Measurements from ENCODE around the gene ARHGAP6.
A peak's percentile ranks its signal among the peaks of the same experiment; 100 is the strongest.
"Not testable (repeated sequence)": the region's sequence is repeated elsewhere in the genome, so short reads cannot be mapped to it uniquely, and the experiment has no call there.

The ARHGAP6 gene

GRCh38 chrX:11371106-11371505 is 294.6 kb downstream of the ARHGAP6 start:
- Mint-ChIP-seq H3K9me3 (no peaks in the 10 kb centered on the region), H3K27me3 (peaks cover 6% of the 10 kb centered on the region), H3K4me3 (no peak overlapping the region), H3K36me3 (ENCODE audit: low read depth) (no peaks in the 10 kb centered on the region), H3K27ac (no peak overlapping the region), H3K4me1 (ENCODE audit: low read depth) (peaks cover 15% of the 10 kb centered on the region)
- intact Hi-C loops (cut with micrococcal nuclease): no loop called here

- no peak overlapping the region for H3K4me3 Mint-ChIP-seq
- H3K4me1 Mint-ChIP-seq (ENCODE audit: low read depth): peaks cover 14% of the 10 kb centered on the region
- H3K36me3 Mint-ChIP-seq (ENCODE audit: low read depth): no peaks in the 10 kb centered on the region
- intact Hi-C loops (cut with micrococcal nuclease): no loop called here
- H3K27ac Mint-ChIP-seq: no peak overlapping the region
- no peaks in the 10 kb centered on the region for H3K27me3 Mint-ChIP-seq
- H3K9me3 Mint-ChIP-seq: no peaks in the 10 kb centered on the region
Observed at GRCh38 chrX:11367609-11368430, 297.9 kb downstream of the ARHGAP6 start.

- no peaks in the 10 kb centered on the region for H3K36me3 Mint-ChIP-seq (ENCODE audit: low read depth)
- H3K27ac Mint-ChIP-seq: peak overlapping the region; percentile 3
- H3K4me3 Mint-ChIP-seq: no peak overlapping the region
- H3K27me3 Mint-ChIP-seq: no peaks in the 10 kb centered on the region
- H3K4me1 Mint-ChIP-seq (ENCODE audit: low read depth): peaks cover 14% of the 10 kb centered on the region
- H3K9me3 Mint-ChIP-seq: no peaks in the 10 kb centered on the region
- intact Hi-C loops (cut with micrococcal nuclease): no loop called here
Observed at GRCh38 chrX:11366998-11367595, 298.6 kb downstream of the ARHGAP6 start.

- H3K36me3 Mint-ChIP-seq (ENCODE audit: low read depth): no peaks in the 10 kb centered on the region
- no peaks in the 10 kb centered on the region for H3K9me3 Mint-ChIP-seq
- H3K27ac Mint-ChIP-seq: no peak overlapping the region
- peaks cover 14% of the 10 kb centered on the region for H3K4me1 Mint-ChIP-seq (ENCODE audit: low read depth)
- no peaks in the 10 kb centered on the region for H3K27me3 Mint-ChIP-seq
- intact Hi-C loops (cut with micrococcal nuclease): no loop called here
- no peak overlapping the region for H3K4me3 Mint-ChIP-seq
Observed at GRCh38 chrX:11365426-11365825, 300.3 kb downstream of the ARHGAP6 start.

GRCh38 chrX:11364835-11365234 is 300.9 kb downstream of the ARHGAP6 start:
- Mint-ChIP-seq H3K4me1 (ENCODE audit: low read depth) (peaks cover 14% of the 10 kb centered on the region), H3K27me3 (no peaks in the 10 kb centered on the region), H3K9me3 (no peaks in the 10 kb centered on the region), H3K36me3 (ENCODE audit: low read depth) (no peaks in the 10 kb centered on the region), H3K4me3 (no peak overlapping the region), H3K27ac (peak overlapping the region; percentile 63)
- intact Hi-C loops (cut with micrococcal nuclease): no loop called here

- H3K36me3 Mint-ChIP-seq (ENCODE audit: low read depth); H3K9me3 Mint-ChIP-seq; H3K4me3 Mint-ChIP-seq; H3K27ac Mint-ChIP-seq; H3K27me3 Mint-ChIP-seq; intact Hi-C loops (cut with micrococcal nuclease): not testable (repeated sequence)
- H3K4me1 Mint-ChIP-seq (ENCODE audit: low read depth): peaks cover 14% of the 10 kb centered on the region
Observed at GRCh38 chrX:11363825-11364224, 301.9 kb downstream of the ARHGAP6 start.

GRCh38 chrX:11363069-11363594 is 302.6 kb downstream of the ARHGAP6 start:
- Mint-ChIP-seq H3K36me3 (ENCODE audit: low read depth) (no peaks in the 10 kb centered on the region), H3K4me1 (ENCODE audit: low read depth) (peaks cover 14% of the 10 kb centered on the region), H3K4me3 (no peak overlapping the region), H3K27me3 (no peaks in the 10 kb centered on the region), H3K27ac (no peak overlapping the region), H3K9me3 (no peaks in the 10 kb centered on the region)
- intact Hi-C loops (cut with micrococcal nuclease): no loop called here

GRCh38 chrX:11361666-11362065 is 304.1 kb downstream of the ARHGAP6 start:
- H3K4me1 Mint-ChIP-seq (ENCODE audit: low read depth); H3K27me3 Mint-ChIP-seq; H3K9me3 Mint-ChIP-seq; H3K27ac Mint-ChIP-seq; intact Hi-C loops (cut with micrococcal nuclease); H3K4me3 Mint-ChIP-seq; H3K36me3 Mint-ChIP-seq (ENCODE audit: low read depth): not testable (repeated sequence)

- H3K27ac Mint-ChIP-seq; intact Hi-C loops (cut with micrococcal nuclease); H3K36me3 Mint-ChIP-seq (ENCODE audit: low read depth); H3K27me3 Mint-ChIP-seq; H3K4me3 Mint-ChIP-seq; H3K4me1 Mint-ChIP-seq (ENCODE audit: low read depth); H3K9me3 Mint-ChIP-seq: not testable (repeated sequence)
Observed at GRCh38 chrX:11355944-11356343, 309.8 kb downstream of the ARHGAP6 start.

- H3K27ac Mint-ChIP-seq: peak overlapping the region; percentile 67
- intact Hi-C loops (cut with micrococcal nuclease): no loop called here
- no peak overlapping the region for H3K4me3 Mint-ChIP-seq
- H3K36me3 Mint-ChIP-seq (ENCODE audit: low read depth): no peaks in the 10 kb centered on the region
- no peaks in the 10 kb centered on the region for H3K9me3 Mint-ChIP-seq
- H3K27me3 Mint-ChIP-seq: no peaks in the 10 kb centered on the region
- peaks cover 10% of the 10 kb centered on the region for H3K4me1 Mint-ChIP-seq (ENCODE audit: low read depth)
Observed at GRCh38 chrX:11355259-11355909, 310.3 kb downstream of the ARHGAP6 start.

- H3K27me3 Mint-ChIP-seq: no peaks in the 10 kb centered on the region
- peaks cover 10% of the 10 kb centered on the region for H3K4me1 Mint-ChIP-seq (ENCODE audit: low read depth)
- no peaks in the 10 kb centered on the region for H3K36me3 Mint-ChIP-seq (ENCODE audit: low read depth)
- H3K4me3 Mint-ChIP-seq: no peak overlapping the region
- intact Hi-C loops (cut with micrococcal nuclease): no loop called here
- no peaks in the 10 kb centered on the region for H3K9me3 Mint-ChIP-seq
- H3K27ac Mint-ChIP-seq: no peak overlapping the region
Observed at GRCh38 chrX:11352296-11352741, 313.4 kb downstream of the ARHGAP6 start.

GRCh38 chrX:11351375-11352295 is 314.1 kb downstream of the ARHGAP6 start:
- Mint-ChIP-seq H3K36me3 (ENCODE audit: low read depth) (no peaks in the 10 kb centered on the region), H3K27me3 (no peaks in the 10 kb centered on the region), H3K4me3 (no peak overlapping the region), H3K4me1 (ENCODE audit: low read depth) (peaks cover 10% of the 10 kb centered on the region), H3K27ac (peak overlapping the region; percentile 68), H3K9me3 (no peaks in the 10 kb centered on the region)
- intact Hi-C loops (cut with micrococcal nuclease): no loop called here

- H3K27ac Mint-ChIP-seq: no peak overlapping the region
- peaks cover 3% of the 10 kb centered on the region for H3K27me3 Mint-ChIP-seq
- H3K4me1 Mint-ChIP-seq (ENCODE audit: low read depth): no peaks in the 10 kb centered on the region
- no peak overlapping the region for H3K4me3 Mint-ChIP-seq
- no peaks in the 10 kb centered on the region for H3K36me3 Mint-ChIP-seq (ENCODE audit: low read depth)
- no peaks in the 10 kb centered on the region for H3K9me3 Mint-ChIP-seq
- intact Hi-C loops (cut with micrococcal nuclease): no loop called here
Observed at GRCh38 chrX:11349661-11350337, 315.9 kb downstream of the ARHGAP6 start.

Measured in dendritic cell treated with granulocyte-macrophage colony-stimulating factor and Interleukin-4, amounts not matched to agents 40 ng/mL and 50 ng/mL, for 4 days (primary cell).